Measurements from ENCODE around the gene IQGAP2.
A peak's percentile ranks its signal among the peaks of the same experiment; 100 is the strongest.

IQGAP2 gene

GRCh38 chr5:76709762-76710161, 306.7 kb downstream of the IQGAP2 start:
- no peak for TF ChIP-seq SUZ12 (IDR thresholded peaks at IDR 0.05; ENCODE audit: extremely low read depth, insufficient read depth, insufficient read length)
- TF ChIP-seq ZNF274 (IDR thresholded peaks at IDR 0.05; ENCODE audit: low read depth, low read length), result no peak
- no peak for TF ChIP-seq YY1 (IDR thresholded peaks at IDR 0.05; ENCODE audit: insufficient read depth, insufficient read length)
- Histone ChIP-seq H3K9ac (ENCODE audit: insufficient read length, low read depth) (no peak overlapping the region), H3K36me3 (ENCODE audit: insufficient read depth, insufficient read length, low read length) (no peaks in the 10 kb centered on the region), H3K27me3 (ENCODE audit: insufficient read depth, insufficient read length) (peaks cover 12% of the 10 kb centered on the region), H3K9me3 (ENCODE audit: insufficient read depth, low read length) (no peaks in the 10 kb centered on the region), H3K4me3 (ENCODE audit: insufficient read length, low read depth) (no peak overlapping the region), H3K4me1 (ENCODE audit: insufficient read depth, insufficient read length) (no peaks in the 10 kb centered on the region)
- DNase-seq (ENCODE audit: low read depth, low spot score), result no peak

DNA sequence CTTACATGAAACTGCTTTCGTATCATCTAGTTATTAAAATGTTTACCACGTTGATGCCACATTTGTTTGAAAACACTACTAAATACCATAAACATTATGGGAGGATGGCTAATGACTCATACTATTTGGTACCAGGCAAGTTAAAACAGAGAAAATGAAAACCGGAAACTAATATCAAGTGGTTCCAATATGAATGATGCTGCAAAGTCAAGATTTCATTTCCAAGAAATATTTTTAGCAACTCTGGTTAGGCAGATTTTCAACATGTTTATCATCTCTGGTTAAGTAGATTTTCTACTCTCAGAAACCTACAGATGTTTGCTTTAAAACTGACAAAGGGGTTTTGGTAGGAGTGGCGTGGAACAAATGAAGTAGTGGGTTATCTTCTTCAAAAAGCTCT, 307.9 kb downstream of the IQGAP2 start:
- Histone ChIP-seq H3K4me1 (ENCODE audit: insufficient read depth, insufficient read length) (no peaks in the 10 kb centered on the region), H3K9ac (ENCODE audit: insufficient read length, low read depth) (no peak overlapping the region), H3K9me3 (ENCODE audit: insufficient read depth, low read length) (no peaks in the 10 kb centered on the region), H3K36me3 (ENCODE audit: insufficient read depth, insufficient read length, low read length) (no peaks in the 10 kb centered on the region), H3K27me3 (ENCODE audit: insufficient read depth, insufficient read length) (peaks cover 22% of the 10 kb centered on the region), H3K4me3 (ENCODE audit: insufficient read length, low read depth) (no peak overlapping the region)
- TF ChIP-seq SUZ12 (IDR thresholded peaks at IDR 0.05; ENCODE audit: extremely low read depth, insufficient read depth, insufficient read length) (no peak), YY1 (IDR thresholded peaks at IDR 0.05; ENCODE audit: insufficient read depth, insufficient read length) (no peak), ZNF274 (IDR thresholded peaks at IDR 0.05; ENCODE audit: low read depth, low read length) (no peak)
- DNase-seq (ENCODE audit: low read depth, low spot score), result no peak

- Histone ChIP-seq H3K9ac (ENCODE audit: insufficient read length, low read depth) (peak overlapping the region; percentile 56), H3K36me3 (ENCODE audit: insufficient read depth, insufficient read length, low read length) (no peaks in the 10 kb centered on the region), H3K27me3 (ENCODE audit: insufficient read depth, insufficient read length) (peaks cover 22% of the 10 kb centered on the region), H3K9me3 (ENCODE audit: insufficient read depth, low read length) (no peaks in the 10 kb centered on the region), H3K4me3 (ENCODE audit: insufficient read length, low read depth) (peak overlapping the region; percentile 41), H3K4me1 (ENCODE audit: insufficient read depth, insufficient read length) (no peaks in the 10 kb centered on the region)
- DNase-seq (ENCODE audit: low read depth, low spot score), result no peak
- no peak for TF ChIP-seq SUZ12 (IDR thresholded peaks at IDR 0.05; ENCODE audit: extremely low read depth, insufficient read depth, insufficient read length)
- no peak for TF ChIP-seq ZNF274 (IDR thresholded peaks at IDR 0.05; ENCODE audit: low read depth, low read length)
- TF ChIP-seq YY1 (IDR thresholded peaks at IDR 0.05; ENCODE audit: insufficient read depth, insufficient read length), result no peak
Observed at GRCh38 chr5:76714751-76715485, 311.8 kb downstream of the IQGAP2 start.

- no peaks in the 10 kb centered on the region for H3K4me1 ChIP-seq (ENCODE audit: insufficient read depth, insufficient read length)
- peak overlapping the region; percentile 41 for H3K4me3 ChIP-seq (ENCODE audit: insufficient read length, low read depth)
Observed at GRCh38 chr5:76715486-76715735, 312.3 kb downstream of the IQGAP2 start.

GRCh38 chr5:76715736-76716455, 312.8 kb downstream of the IQGAP2 start, which contains the start of gene F2R:
F2R (plus strand) TSS chr5:76716126; CDS start chr5:76716308, 182 bp downstream.
- DNase-seq (ENCODE audit: low read depth, low spot score), result no peak
- Histone ChIP-seq H3K9ac (ENCODE audit: insufficient read length, low read depth) (peak within 1 kb of the TSS; percentile 81), H3K27me3 (ENCODE audit: insufficient read depth, insufficient read length) (peaks cover 22% of the 10 kb centered on the region), H3K9me3 (ENCODE audit: insufficient read depth, low read length) (no peaks in the 10 kb centered on the region), H3K36me3 (ENCODE audit: insufficient read depth, insufficient read length, low read length) (no peaks in the 10 kb centered on the region), H3K4me1 (ENCODE audit: insufficient read depth, insufficient read length) (no peaks in the 10 kb centered on the region), H3K4me3 (ENCODE audit: insufficient read length, low read depth) (peak within 1 kb of the TSS; percentile 81)
- no peak for TF ChIP-seq ZNF274 (IDR thresholded peaks at IDR 0.05; ENCODE audit: low read depth, low read length)
- TF ChIP-seq YY1 (IDR thresholded peaks at IDR 0.05; ENCODE audit: insufficient read depth, insufficient read length), result no peak
- no peak for TF ChIP-seq SUZ12 (IDR thresholded peaks at IDR 0.05; ENCODE audit: extremely low read depth, insufficient read depth, insufficient read length)

More at GRCh38 chr5:76715486-76715735, 312.3 kb downstream of the IQGAP2 start:
- Histone ChIP-seq H3K27me3 (ENCODE audit: insufficient read depth, insufficient read length) (peaks cover 22% of the 10 kb centered on the region), H3K36me3 (ENCODE audit: insufficient read depth, insufficient read length, low read length) (no peaks in the 10 kb centered on the region), H3K9me3 (ENCODE audit: insufficient read depth, low read length) (no peaks in the 10 kb centered on the region), H3K9ac (ENCODE audit: insufficient read length, low read depth) (peak overlapping the region; percentile 56)
- TF ChIP-seq YY1 (IDR thresholded peaks at IDR 0.05; ENCODE audit: insufficient read depth, insufficient read length) (no peak), SUZ12 (IDR thresholded peaks at IDR 0.05; ENCODE audit: extremely low read depth, insufficient read depth, insufficient read length) (no peak), ZNF274 (IDR thresholded peaks at IDR 0.05; ENCODE audit: low read depth, low read length) (no peak)
- no peak for DNase-seq (ENCODE audit: low read depth, low spot score)

DNA sequence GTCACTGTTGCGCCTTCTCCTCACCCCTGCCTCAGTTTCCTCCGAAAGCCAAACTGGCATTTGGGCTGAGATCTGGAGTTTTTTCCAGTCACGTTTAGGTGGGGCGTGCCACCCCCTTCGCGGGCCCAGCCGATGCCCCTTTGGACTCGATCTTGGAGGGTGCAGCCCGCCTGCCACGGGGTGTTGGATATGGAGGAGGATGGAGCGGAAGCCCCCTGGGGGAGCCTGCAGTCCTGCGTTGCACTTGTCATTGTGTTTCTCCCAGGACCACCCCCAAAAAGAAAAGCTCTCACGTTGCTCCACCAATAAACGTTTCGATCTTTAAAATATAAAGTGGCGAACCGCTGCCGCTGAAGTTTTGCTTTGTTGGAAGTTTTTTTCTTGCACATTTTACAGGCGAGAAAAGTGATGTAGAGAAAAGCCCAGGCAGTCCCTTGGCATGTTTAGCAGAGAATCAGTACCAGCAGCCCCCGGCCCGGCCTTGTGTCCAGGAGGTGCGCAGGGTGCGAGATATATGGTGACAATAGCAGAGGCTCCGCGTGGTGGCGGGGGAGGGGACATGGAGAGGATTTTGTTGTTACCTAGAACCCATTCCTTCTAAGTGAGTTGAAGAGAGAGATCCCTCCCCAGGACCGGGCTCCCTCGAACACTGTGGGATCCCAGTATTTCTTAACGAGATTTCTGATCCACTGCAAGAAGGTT, 313.5 kb downstream of the IQGAP2 start:
- Histone ChIP-seq H3K9ac (ENCODE audit: insufficient read length, low read depth) (peak overlapping the region; percentile 81), H3K4me1 (ENCODE audit: insufficient read depth, insufficient read length) (no peaks in the 10 kb centered on the region), H3K36me3 (ENCODE audit: insufficient read depth, insufficient read length, low read length) (no peaks in the 10 kb centered on the region), H3K4me3 (ENCODE audit: insufficient read length, low read depth) (peak overlapping the region; percentile 81), H3K9me3 (ENCODE audit: insufficient read depth, low read length) (no peaks in the 10 kb centered on the region), H3K27me3 (ENCODE audit: insufficient read depth, insufficient read length) (peaks cover 22% of the 10 kb centered on the region)
- TF ChIP-seq SUZ12 (IDR thresholded peaks at IDR 0.05; ENCODE audit: extremely low read depth, insufficient read depth, insufficient read length) (no peak), ZNF274 (IDR thresholded peaks at IDR 0.05; ENCODE audit: low read depth, low read length) (no peak), YY1 (IDR thresholded peaks at IDR 0.05; ENCODE audit: insufficient read depth, insufficient read length) (no peak)
- no peak for DNase-seq (ENCODE audit: low read depth, low spot score)
